Loucy (cell line): ENCODE data around the gene SLIT1.

Experiments used
- H2AFZ ChIP-seq: fragments of 200-600 bp; sonication (generic); 2 replicates; pipeline ENCODE4 v1.6.0; 2016; ENCODE audit warnings: antibody characterized with exemption, mild to moderate bottlenecking, low read length, moderate library complexity
- H3F3A ChIP-seq: fragments of 200-600 bp; 2 replicates; pipeline ENCODE4 v1.6.0; 2016; ENCODE audit warnings: antibody characterized with exemption, low read depth, mild to moderate bottlenecking
- H3K27me3 ChIP-seq: fragments of 200-600 bp; sonication (generic); 2 replicates; pipeline ENCODE4 v1.6.1; 2014; ENCODE audit warnings: low read length, mild to moderate bottlenecking; ENCODE audit not compliant: insufficient read depth, poor library complexity, severe bottlenecking
- H3K36me3 ChIP-seq: fragments of 200-600 bp; sonication (generic); 2 replicates; pipeline ENCODE4 v1.6.1; 2016; ENCODE audit warnings: low read length; ENCODE audit not compliant: insufficient read depth
- H3K4me1 ChIP-seq: fragments of 200-600 bp; sonication (generic); 2 replicates; pipeline ENCODE4 v1.5.1; 2014; ENCODE audit warnings: low read length, mild to moderate bottlenecking; ENCODE audit not compliant: insufficient read depth, poor library complexity, severe bottlenecking
- H3K4me2 ChIP-seq: fragments of 200-600 bp; sonication (generic); 2 replicates; pipeline ENCODE4 v1.6.0; 2014; ENCODE audit warnings: antibody characterized with exemption, low read length, low read depth, mild to moderate bottlenecking; ENCODE audit not compliant: poor library complexity, severe bottlenecking
- H3K4me3 ChIP-seq: fragments of 200-600 bp; sonication (generic); 2 replicates; pipeline ENCODE4 v1.5.1; 2014; ENCODE audit warnings: low read length, mild to moderate bottlenecking, mixed read lengths; ENCODE audit not compliant: poor library complexity, severe bottlenecking
- H3K79me2 ChIP-seq: fragments of 200-600 bp; sonication (generic); 2 replicates; pipeline ENCODE4 v1.6.1; 2014; ENCODE audit warnings: low read length; ENCODE audit not compliant: insufficient read depth
- H3K9ac ChIP-seq: fragments of 200-600 bp; sonication (generic); 2 replicates; pipeline ENCODE4 v1.6.0; 2014; ENCODE audit warnings: mild to moderate bottlenecking, low read depth, low read length, moderate library complexity; ENCODE audit not compliant: poor library complexity, severe bottlenecking
- H3K9me2 ChIP-seq: fragments of 200-600 bp; sonication (generic); replicated peaks from 2 replicates; pipeline ENCODE4 v1.6.1; 2016; ENCODE audit warnings: low read depth, low read length, mixed read lengths
- H3K9me3 ChIP-seq: fragments of 200-600 bp; sonication (generic); 2 replicates; pipeline ENCODE4 v1.6.1; 2014; ENCODE audit warnings: mild to moderate bottlenecking, antibody characterized with exemption, low read length, low read depth; ENCODE audit not compliant: insufficient read depth
- H4K20me1 ChIP-seq: fragments of 200-600 bp; sonication (generic); 2 replicates; pipeline ENCODE4 v1.6.0; 2014; ENCODE audit warnings: antibody characterized with exemption, low read length, mild to moderate bottlenecking; ENCODE audit not compliant: insufficient read depth, poor library complexity, severe bottlenecking
- CTCF ChIP-seq: fragments of 200-600 bp; sonication (generic); conservative IDR thresholded peaks from 2 replicates; pipeline ENCODE4 v1.5.1; 2014; ENCODE audit warnings: mild to moderate bottlenecking, antibody characterized with exemption, low read length
- EZH2phosphoT487 ChIP-seq: fragments of 200-600 bp; IDR thresholded peaks from 2 replicates; pipeline ENCODE4 v1.6.1; 2018; ENCODE audit warnings: antibody characterized with exemption, mild to moderate bottlenecking, moderate library complexity, borderline replicate concordance

Gene SLIT1

GRCh38 chr10:97163181-97163580, 22.6 kb downstream of the SLIT1 start:
- no peak overlapping the region for H3K4me2 ChIP-seq
- H3K27me3 ChIP-seq: no peaks in the 10 kb centered on the region
- no peaks in the 10 kb centered on the region for H3K36me3 ChIP-seq
- TF ChIP-seq CTCF: no peak
- no peak for TF ChIP-seq EZH2phosphoT487
- no peaks in the 10 kb centered on the region for H3K4me1 ChIP-seq
- no peaks in the 10 kb centered on the region for H3K9me2 ChIP-seq
- H4K20me1 ChIP-seq: no peaks in the 10 kb centered on the region
- H3K79me2 ChIP-seq: no peaks in the 10 kb centered on the region
- no peak overlapping the region for H3K4me3 ChIP-seq
- no peak overlapping the region for H3K9ac ChIP-seq
- no peaks in the 10 kb centered on the region for H3K9me3 ChIP-seq
- no peak overlapping the region for H2AFZ ChIP-seq
- no peaks in the 10 kb centered on the region for H3F3A ChIP-seq

- TF ChIP-seq EZH2phosphoT487 (no peak), CTCF (no peak)
- H3K9ac ChIP-seq: no peak overlapping the region
- H3K4me3 ChIP-seq: no peak overlapping the region
- no peak overlapping the region for H2AFZ ChIP-seq
- H3K79me2 ChIP-seq: no peaks in the 10 kb centered on the region
- H3K9me2 ChIP-seq: no peaks in the 10 kb centered on the region
- no peaks in the 10 kb centered on the region for H3K36me3 ChIP-seq
- H3K27me3 ChIP-seq: no peaks in the 10 kb centered on the region
- H3K4me2 ChIP-seq: no peak overlapping the region
- no peaks in the 10 kb centered on the region for H3K9me3 ChIP-seq
- no peaks in the 10 kb centered on the region for H3K4me1 ChIP-seq
- H4K20me1 ChIP-seq: no peaks in the 10 kb centered on the region
- H3F3A ChIP-seq: no peaks in the 10 kb centered on the region
Observed at GRCh38 chr10:97159646-97160305, 26.0 kb downstream of the SLIT1 start.

- Histone ChIP-seq H3K9me2 (no peaks in the 10 kb centered on the region), H3F3A (no peaks in the 10 kb centered on the region), H4K20me1 (no peaks in the 10 kb centered on the region), H3K4me1 (no peaks in the 10 kb centered on the region), H3K4me2 (no peak overlapping the region), H3K79me2 (no peaks in the 10 kb centered on the region), H3K9ac (no peak overlapping the region), H3K4me3 (no peak overlapping the region), H3K36me3 (no peaks in the 10 kb centered on the region), H2AFZ (no peak overlapping the region), H3K9me3 (no peaks in the 10 kb centered on the region), H3K27me3 (no peaks in the 10 kb centered on the region)
- TF ChIP-seq EZH2phosphoT487: no peak
- TF ChIP-seq CTCF: no peak
Observed at GRCh38 chr10:97157578-97158095, 28.1 kb downstream of the SLIT1 start.
